Bronchial epithelial cell (primary cell): ENCODE measurements around the gene SLC4A3. TPM values are rescaled to one million over a fixed set of nuclear protein-coding genes. Genes with fewer than 3 reads are reported as not detected.

Source experiments
- DNase-seq: peaks from one replicate; pipeline ENCODE4 v3.0.0-alpha.2; 2010; ENCODE audit warnings: low read depth
- FAIRE-seq: peaks from 2 replicates; lab custom pipeline; 2011; peaks lifted over from hg19 to GRCh38; lab: Jason Lieb, UNC
- H3K27me3 ChIP-seq: 2 replicates; pipeline ENCODE4 v1.5.1; 2011; ENCODE audit warnings: low read length; ENCODE audit not compliant: control insufficient read depth, insufficient read depth
- H3K36me3 ChIP-seq: 2 replicates; pipeline ENCODE4 v1.5.1; 2011; ENCODE audit warnings: low read length; ENCODE audit not compliant: control insufficient read depth, insufficient read depth
- H3K4me3 ChIP-seq: 2 replicates; pipeline ENCODE4 v1.5.1; 2011; ENCODE audit warnings: mild to moderate bottlenecking, low read depth, low read length, control low read depth
- CTCF ChIP-seq: IDR thresholded peaks from 2 replicates; pipeline ENCODE4 v1.5.1; 2011; ENCODE audit warnings: mild to moderate bottlenecking, moderate library complexity, low read length, control low read depth, inconsistent platforms; ENCODE audit not compliant: insufficient read depth, severe bottlenecking
- total RNA-seq: library from RNA; depleted of rRNA; stranded (reverse); fragments of >200 nt; gene quantifications from 2 replicates; pipeline ENCODE4 v1.2.1, GENCODE V29; 2014

Gene SLC4A3
- total RNA-seq, 1 donor from 2014 or later: 1.6 TPM

GRCh38 chr2:219592736-219593135 lies 34.7 kb upstream of the SLC4A3 start:
- DNase-seq (no peak), FAIRE-seq (no peak)
- Histone ChIP-seq H3K27me3 (no peaks in the 10 kb centered on the region), H3K4me3 (no peak overlapping the region), H3K36me3 (no peaks in the 10 kb centered on the region)
- no peak for TF ChIP-seq CTCF

- Histone ChIP-seq H3K36me3 (no peaks in the 10 kb centered on the region), H3K27me3 (no peaks in the 10 kb centered on the region), H3K4me3 (no peak overlapping the region)
- DNase-seq: no peak
- no peak for FAIRE-seq
- TF ChIP-seq CTCF: no peak
Measured at GRCh38 chr2:219593154-219593553, 34.3 kb upstream of the SLC4A3 start.

GRCh38 chr2:219595256-219595655 lies 32.2 kb upstream of the SLC4A3 start:
- no peaks in the 10 kb centered on the region for H3K27me3 ChIP-seq
- no peak for TF ChIP-seq CTCF
- no peak overlapping the region for H3K4me3 ChIP-seq
- FAIRE-seq: no peak
- no peaks in the 10 kb centered on the region for H3K36me3 ChIP-seq
- no peak for DNase-seq

- H3K36me3 ChIP-seq: peaks cover 6% of the 10 kb centered on the region
- FAIRE-seq (no peak), DNase-seq (peak; percentile 20)
- H3K27me3 ChIP-seq: no peaks in the 10 kb centered on the region
- no peak for TF ChIP-seq CTCF
- peak overlapping the region; percentile 79 for H3K4me3 ChIP-seq
Measured at GRCh38 chr2:219596954-219597551, 30.4 kb upstream of the SLC4A3 start.

GRCh38 chr2:219597552-219598307 lies 29.7 kb upstream of the SLC4A3 start, which contains the start of gene STK11IP:
Gene STK11IP (plus strand): TSS chr2:219597857. CDS start chr2:219598120, 263 bp downstream.
- no peak for TF ChIP-seq CTCF
- Histone ChIP-seq H3K36me3 (peaks cover 10% of the 10 kb centered on the region), H3K27me3 (no peaks in the 10 kb centered on the region), H3K4me3 (peak within 1 kb of the TSS; percentile 79)
- FAIRE-seq (no peak), DNase-seq (peak; percentile 90)
